ENCODE measurements around the gene BMPR1A.

DNA sequence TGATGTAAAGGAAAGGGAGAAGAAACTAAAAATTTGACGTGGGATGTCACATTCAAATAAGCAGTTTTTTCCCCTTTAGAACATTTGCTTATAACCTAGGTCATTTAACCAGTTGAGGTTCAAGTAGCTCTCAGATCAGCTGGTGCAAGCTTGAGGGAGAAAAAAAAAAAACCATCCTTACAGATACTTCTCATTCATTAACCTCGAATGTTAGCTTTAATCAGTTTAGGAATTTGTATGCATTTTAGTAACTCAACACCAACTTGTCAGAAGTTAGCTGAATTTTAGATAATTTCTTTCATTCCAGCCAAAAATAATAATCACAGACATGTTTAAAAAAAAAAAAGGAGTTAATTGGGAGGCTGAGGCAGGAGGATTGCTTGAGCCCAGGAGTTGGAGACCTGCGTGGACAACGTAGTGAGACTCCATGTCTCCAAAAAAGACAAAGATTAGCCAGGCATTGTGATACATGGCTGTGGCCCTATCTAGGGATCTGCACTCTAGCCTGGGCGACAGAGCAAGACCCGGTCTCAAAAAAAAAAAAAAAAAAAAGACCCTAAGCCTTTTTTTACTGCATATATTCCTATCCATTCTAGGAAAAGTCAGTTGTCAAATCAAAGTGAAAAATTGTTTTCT is 46.2 kb downstream of the BMPR1A start:
- TF ChIP-seq POLR2AphosphoS5 (IDR thresholded peaks at IDR 0.05; ENCODE audit: low read depth, low read length), result no peak
- TF ChIP-seq TAF1 (IDR thresholded peaks at IDR 0.05; ENCODE audit: borderline replicate concordance, insufficient read depth, low read length), result no peak
